ENCODE measurements around the gene TMEM132C.
"Not testable (repeated sequence)": the region's sequence is repeated elsewhere in the genome, so short reads cannot be mapped to it uniquely, and the experiment has no call there.

TMEM132C gene

DNA sequence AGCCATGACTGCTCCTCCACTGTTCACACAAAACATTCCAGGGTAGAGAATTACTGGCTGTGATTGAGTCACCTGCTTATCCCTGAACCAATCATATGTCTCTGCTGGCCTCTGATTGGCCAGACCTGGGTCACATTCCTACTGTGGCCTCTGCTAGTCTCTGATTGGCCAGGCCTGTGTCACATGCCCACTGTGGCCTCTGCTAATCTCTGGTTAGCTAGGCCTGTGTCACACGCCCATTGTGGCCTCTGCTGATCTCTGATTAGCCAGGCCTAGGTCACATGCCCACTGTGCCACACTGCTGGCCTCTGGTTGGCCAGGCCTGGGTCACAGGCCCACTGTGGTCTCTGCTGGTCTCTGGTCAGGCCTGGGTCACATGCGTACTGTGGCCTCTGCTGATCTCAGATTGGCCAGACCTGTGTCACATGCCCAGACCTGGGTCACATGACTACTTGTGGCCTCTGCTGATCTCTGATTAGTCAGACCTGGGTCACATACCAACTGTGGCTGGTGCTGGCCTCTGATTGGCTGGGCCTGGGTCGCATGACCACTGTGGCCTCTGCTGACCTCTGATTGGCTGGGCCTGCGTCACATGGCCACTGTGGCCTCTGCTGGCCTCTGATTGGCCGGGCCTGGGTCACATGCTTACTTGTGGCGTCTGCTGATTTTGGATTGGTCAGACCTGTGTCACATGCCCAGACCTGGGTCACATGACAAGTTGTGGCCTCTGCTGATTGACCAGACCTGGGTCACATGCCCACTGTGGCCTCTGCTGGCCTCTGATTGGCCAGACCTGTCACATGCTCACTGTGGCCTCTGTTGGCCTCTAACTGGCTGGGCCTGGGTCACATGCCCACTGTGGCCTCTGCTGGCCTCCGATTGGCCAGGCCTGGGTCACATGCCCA, 305.2 kb downstream of the TMEM132C start:
- DNase-seq: peak; percentile 40

DNA sequence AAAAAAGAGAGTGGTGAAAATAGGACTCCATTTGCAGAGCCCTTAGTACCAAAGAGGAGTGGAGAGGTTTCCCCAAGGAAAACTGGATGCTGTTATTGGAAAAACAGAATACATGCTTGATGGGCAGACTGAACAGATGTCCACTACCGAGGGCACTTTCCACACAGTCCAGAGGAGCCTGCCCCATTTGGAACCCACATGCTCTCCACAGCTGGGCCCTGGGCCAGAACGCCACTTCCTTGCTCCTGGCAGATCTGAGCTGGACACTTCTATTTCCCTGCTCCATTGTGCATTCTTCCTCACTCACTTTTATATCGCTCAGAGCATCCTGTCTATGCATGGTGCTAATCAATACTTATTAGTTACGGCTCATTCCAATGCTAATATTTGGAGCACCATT, 306.9 kb downstream of the TMEM132C start:
- no peak for DNase-seq

DNA sequence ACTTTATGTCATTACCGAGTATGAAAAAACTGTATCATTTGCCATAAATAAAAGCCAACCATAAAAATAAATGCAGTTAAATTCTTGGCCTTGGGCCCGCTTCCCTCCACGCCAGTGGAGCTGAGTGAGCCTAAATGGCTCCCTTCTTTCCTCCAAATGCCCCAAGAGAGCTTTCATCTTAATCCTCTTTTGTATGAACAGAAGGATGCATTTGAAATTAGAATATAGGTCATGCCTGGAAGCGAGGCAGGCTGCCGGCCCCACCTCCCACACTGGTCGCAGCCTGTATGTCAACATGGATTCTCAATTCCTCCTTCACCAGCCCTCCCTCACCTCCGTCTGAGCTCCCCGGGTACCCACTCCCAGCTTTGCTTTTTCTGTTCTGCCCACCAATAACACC, 311.1 kb downstream of the TMEM132C start:
- no peak for DNase-seq

DNA sequence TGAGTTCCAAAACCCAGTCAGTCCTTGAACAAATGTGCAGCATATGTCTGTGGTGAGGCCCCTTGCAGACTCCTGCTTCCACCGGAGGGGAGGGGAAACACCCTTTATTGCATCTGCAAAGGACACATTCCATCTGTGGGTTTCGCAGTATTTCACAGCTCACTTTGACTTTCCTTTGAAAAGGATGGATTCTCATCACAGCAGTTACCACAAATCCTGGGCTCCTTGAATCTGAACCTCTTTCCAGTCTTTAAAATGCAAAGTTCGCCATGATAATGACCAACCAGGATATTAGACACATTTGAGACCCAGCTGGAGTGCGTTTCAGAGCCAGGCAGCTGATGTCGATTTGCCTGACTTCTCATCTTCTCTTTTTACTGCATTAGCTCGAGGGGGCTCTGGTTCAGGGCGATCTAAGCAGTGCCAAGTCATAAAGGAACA, 314.4 kb downstream of the TMEM132C start:
- DNase-seq: no peak

DNA sequence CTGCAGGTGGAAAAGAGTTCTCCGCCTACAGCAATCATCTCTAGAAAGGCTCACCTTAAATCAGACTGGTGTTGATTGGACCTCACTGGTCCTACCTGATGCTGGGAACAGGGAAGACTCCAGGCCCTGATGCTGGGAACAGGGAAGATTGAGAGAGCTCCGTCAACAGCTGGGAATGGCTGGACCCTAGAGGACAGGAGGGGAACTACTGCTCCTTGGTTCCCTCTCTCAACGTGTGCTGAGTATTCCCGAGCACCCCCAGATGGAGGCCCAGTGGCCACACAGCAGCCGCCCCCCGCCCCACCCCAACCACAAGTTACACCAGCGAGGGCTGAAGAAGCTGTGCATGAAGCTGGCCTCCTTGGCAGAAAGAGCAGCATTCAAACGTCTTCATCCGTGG, 316.5 kb downstream of the TMEM132C start:
- no peak for DNase-seq

DNA sequence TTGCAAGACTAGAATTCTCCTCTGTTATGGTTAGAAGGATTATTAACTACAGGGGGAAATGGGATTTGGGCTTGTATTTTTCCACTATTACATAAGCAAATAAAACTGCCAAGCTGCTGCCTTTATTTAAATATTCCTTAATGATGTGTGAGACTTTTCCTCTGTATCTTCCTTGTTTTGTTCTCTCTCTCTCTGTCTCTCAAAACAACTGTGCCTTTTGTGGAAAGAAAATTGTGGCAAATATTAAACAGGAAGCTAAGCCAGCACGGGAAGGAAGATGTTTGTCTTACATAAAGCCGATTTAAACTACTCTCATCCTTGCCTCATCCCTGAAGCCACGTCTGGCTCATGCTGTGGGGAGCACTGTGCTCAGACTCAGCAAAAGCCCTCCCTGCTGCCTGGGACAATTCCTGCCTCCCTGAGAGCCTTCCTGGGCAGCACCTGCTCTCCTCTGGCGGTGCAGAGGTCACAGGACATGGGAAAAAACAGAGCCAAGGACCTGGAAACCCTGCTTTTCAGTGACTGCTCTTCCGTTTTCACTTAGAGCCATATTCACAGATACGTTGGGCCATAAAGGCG, 319.6 kb downstream of the TMEM132C start:
- DNase-seq: no peak

DNA sequence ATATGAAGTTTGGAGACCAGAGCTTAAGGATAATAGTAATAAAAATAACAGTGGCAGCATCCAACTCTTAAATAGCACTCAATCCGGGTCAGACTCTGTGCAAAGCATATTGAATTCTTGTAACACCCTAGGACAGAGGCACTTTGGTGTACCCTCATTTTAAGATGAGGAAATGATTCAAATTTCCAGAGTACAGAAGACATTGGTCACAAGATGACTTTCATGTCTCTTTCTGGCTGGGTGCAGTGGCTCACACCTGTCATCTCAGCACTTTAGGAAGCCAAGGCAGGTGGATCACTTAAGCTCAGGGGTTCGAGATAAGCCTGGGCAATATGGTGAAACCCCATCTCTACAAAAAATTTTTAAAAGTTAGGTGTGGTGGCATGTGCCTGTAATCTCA, 320.9 kb downstream of the TMEM132C start:
- DNase-seq: no peak

DNA sequence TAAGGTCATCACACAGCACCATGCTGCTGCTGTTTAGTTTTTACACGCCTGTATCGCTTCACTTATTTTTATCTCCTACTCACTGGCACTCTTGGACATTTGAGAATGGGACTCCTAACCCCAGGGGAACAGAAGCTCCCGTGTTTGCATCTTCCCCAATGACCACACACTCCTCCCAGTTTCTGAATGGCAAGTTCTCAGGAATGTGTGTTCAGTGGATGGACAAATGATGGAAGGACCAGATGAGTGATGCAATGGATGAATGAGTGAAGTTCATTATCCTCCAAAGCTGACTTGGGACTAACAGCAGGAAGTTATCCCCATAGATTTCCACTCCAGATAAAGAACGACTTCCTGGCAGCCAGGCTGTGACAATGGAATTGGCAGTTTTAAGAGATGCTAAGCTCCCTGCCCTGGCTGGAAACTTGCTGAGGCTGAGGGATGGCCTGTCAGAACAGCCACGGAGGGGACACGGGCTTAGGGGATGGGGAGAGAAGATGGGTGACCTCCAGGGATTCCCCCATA, 325.3 kb downstream of the TMEM132C start:
- no peak for DNase-seq

DNA sequence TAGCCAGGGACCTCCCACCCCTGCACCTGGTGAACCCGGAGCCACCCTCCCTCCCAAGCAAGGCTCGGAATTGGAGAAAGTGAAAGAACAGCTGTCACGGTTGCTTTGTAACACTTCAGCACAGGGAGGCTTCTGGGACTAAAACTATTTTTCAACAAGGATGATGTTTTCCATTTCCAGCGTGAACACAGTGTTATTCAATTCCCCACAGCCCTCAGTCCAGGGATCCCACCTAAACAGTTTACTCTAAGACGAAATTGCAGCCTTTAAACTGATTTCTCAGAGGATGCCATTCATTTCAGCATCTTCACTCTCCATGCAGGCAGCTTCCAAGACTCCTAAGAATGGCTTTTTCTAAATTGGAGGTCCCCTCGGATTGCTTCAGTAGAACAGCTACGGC, 327.6 kb downstream of the TMEM132C start:
- DNase-seq: no peak

DNA sequence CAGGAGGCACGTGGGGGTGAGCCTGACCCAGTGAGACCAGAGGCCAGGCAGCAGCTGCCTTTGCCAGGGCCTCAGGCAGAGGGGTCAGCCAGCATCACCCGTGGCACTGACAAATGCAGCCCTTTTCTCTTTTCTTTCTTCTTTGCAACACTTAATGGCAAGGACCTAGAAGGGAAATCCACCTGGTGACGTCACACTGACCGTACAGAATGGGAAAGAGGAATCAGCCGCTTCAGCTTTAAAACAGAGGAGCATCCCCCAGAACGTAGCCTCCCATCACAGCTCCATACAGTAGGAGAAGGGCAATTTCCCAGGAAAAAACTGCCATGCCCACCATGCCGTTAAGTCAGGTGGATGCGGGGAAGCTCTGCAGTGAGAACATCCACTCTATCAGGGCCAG, 328.6 kb downstream of the TMEM132C start:
- no peak for DNase-seq

DNA sequence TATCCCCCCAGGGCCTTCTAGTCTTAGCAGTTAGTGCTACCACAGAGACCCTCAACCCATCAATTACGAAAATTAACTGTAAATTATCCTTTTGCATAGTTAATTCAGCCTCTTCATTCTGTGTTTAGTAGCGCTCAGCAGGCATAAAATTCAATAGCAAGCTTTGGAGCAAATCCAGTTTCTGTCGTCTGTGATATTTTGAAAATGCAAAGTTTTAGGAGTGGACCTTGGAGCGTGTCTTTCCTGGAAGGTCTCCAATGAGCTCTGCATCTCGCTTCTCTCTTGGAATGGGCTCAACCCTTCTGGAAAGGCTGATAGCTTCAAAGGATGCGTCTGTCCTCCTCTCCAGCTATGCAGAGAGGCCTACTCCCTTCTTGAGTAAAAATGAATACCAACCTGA, 333.9 kb downstream of the TMEM132C start:
- no peak for DNase-seq

DNA sequence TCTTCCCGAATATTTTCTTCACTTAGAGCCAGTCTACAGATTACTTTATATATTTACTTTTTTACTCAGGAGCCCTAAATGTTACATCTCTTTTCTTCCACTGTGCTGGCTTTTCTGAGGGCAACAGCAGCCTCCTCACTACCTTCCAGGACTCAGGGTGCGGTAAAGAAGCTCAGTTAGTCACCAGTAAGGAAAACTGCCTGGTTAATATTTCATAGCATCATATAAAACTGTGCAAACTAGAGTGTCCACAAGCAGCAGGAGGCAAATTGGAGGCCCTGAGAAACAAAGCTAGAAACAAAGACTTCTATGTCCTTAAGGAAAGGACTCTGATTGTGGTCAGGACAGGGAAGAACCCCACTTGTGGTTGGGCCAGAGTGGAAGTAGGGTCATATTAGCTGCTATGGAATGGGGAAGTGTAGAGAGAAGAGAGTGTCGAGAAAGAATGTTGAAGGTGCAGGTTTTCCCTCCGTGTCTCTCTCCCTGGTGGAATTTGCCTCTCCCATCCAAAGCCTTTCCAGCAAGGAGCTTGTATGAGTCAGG, 336.7 kb downstream of the TMEM132C start:
- no peak for DNase-seq

DNA sequence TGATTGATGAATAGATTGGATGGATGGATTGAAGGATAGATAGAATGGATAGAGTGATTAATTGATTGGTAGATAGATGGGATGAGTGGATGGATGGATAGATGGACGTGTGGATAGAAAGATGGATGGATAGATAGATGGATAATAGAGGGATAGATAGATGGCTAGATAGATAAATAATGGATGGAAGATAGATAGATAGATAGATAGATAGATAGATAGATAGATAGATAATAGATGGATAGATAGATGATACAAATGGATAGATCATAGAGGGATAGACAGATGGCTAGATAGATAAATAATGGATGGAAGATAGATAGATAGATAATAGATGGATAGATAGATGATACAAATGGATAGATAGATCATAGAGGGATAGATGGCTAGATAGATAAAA, 337.2 kb downstream of the TMEM132C start:
- not testable (repeated sequence) for DNase-seq

DNA sequence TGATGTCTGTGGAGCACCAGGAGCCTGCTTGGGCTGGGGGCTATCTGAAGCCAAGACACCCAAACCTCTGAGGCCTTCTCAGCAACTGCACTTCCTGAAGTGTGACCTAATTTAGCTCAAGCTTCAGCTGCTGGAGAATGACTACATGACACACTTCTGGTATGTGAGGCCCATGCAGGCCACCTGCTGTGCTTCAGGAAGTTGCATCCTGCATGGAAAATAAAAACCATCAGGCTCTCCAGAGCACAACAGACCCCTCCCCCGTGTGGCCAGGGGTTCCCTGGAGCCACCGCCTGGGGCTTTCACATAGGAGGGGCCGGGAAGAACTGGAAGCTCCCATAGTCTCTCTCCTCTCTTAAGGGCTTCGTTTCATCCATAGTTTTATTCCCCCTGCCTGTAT, 339.1 kb downstream of the TMEM132C start:
- no peak for DNase-seq

DNA sequence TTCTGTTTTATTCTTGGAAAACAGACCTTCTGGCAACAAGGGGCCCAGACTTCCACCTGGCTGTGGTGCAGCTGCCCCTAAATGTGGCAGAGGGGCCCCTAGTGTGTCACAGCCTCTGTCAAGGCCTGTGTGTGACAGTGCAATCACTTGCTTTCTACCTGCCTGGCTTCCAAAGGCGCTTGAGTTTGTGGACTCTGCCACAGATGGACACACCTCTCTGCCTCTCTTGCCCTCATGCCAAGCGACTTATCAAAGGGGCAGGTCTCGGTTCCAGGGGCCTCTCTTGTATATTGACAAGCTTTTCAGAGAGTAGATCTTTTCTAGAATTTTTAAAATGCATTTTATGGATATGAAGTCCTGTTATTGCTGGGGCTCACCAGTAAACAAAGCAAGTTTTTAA, 339.6 kb downstream of the TMEM132C start:
- no peak for DNase-seq

DNA sequence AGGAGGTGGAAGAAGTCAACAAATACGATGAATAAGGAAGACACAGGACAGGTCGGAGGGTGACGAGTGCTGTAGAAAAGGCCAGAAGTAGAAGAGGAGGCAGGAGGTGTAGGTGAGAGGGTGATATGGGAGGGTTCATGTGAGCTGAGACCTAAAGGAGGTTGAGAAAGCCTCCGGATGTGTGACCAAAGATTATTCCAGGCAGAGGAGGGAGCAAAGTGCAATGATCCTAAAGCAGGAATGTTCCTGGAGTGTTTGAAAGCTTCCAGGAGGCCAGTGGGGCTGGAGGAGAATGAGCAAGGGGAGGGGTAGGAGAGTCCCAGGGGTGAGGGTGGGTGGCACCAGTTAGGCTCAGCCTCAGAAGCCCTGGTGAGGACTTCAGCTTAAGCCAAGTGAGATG, 340.0 kb downstream of the TMEM132C start:
- DNase-seq: no peak

DNA sequence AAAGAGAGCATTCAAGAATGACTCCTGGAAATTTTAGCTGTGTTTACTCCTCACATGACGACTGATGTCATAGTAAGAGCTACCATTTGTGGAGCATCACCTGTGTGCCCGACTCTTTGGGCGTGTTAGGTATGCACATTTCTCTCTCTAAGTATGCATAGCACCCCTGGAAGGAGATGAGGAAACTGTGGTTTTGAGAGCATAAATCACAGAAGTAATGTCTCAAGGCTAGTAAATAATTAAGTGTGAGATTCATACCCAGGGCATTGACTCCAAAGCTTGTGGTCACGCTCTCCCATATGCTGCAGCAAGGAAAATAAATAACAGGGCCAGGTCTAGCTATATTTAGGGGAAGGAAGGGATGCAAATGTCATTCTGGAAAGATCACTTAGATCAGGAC, 340.7 kb downstream of the TMEM132C start:
- no peak for DNase-seq

DNA sequence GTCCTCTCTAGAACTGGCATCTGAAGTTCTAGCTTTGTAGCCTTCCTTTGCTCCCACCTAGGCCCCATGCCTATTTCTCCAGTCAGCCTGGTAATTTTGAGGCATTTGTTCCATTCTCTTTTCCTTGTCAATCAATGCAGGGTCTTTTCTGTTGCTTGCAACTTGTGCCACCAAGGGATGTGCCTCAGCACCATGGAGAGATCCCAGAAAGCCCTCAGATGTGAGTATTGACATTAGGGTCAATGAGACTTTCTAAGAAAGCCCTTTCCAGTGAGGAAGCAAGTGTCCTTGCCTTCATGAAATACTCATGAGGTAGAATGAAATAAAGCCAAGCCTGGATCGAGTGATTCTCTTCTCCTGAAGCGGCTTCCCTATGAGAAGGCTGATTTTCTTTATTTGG, 342.9 kb downstream of the TMEM132C start:
- DNase-seq: no peak

DNA sequence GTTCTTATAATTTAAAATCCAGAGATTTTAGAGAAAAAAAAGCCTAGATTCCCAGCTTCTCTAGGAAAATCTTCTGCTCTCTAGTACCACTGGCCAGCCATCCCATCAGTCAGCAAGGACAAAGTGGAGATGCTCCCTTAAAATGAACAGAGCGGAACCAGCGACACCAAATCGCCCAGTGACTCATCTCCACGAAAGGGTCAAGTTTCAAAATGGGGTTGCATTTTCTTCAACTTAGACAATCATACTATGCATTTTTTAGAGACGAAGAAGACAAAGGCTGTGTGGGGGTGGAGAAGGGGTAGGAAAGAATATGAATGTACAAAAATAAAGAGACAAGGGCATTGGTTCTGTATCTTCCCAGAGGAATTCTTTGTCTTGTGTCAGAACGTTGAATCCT, 344.8 kb downstream of the TMEM132C start:
- DNase-seq: no peak

DNA sequence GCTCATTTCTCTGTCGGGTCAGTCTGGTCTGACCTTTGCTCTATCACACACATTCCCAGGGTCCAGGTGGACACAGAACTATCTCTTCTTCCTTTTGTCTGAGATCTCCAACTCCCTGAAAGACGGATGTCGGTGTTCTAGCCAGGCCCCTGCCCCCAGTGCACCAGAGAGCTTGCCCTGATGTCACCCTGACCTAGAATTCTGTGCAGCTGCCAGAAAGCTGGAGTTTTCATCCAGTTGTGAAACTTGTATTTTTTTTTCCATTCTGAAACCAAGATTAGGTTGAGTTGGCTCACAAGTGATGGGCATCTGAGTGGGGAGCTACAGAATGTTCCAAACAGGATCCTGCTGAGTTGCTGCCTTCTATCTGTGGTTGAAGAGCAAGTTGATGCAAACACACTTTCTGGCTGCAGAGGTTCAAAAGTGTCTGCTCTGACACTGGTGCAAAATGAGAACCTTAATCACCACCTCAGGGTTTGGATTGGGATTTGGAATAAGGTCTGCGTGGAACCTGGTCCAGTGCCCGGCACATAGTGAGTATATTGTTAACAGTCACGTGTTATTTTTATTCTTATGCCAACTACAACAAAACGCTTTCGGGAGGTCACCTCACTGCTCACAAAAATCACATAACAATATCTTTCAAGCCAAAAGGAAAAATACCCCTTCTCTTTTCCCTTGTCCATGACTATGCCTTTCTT, 345.3 kb downstream of the TMEM132C start:
- no peak for DNase-seq

DNA sequence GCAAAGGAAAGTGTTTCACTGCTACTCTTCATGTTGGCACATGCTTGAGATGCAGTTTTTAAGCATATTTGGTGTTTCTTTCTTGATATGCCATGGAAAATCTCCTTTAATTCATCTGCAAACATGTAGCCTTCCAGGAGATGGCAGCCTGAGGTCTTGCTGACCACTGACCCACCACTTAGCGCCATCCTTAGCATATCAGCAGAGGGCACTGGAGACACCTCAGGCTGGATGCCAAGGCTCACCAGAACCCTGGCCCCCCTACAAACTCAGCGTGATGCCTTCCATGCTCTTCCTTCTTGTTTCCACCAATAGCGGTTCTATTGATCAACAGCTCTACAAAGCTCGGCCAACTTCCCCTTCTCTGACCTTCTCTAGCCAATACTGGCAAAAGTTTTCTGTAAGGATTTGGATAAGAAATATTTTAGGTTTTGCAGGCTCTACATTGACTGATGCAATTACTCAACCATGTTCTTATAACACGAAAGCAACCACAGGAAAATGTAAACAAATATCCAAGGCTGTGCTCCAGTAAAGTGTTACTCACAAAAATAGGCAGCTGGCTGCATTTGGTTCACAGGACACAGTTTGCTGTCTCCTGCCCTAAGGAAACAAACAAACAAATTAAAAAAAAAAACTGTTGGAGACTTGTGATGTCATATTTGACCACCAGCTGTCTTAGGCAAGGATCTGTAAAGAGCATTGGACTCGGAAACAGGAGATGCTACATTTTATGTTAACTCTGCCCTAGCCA, 347.0 kb downstream of the TMEM132C start:
- no peak for DNase-seq

DNA sequence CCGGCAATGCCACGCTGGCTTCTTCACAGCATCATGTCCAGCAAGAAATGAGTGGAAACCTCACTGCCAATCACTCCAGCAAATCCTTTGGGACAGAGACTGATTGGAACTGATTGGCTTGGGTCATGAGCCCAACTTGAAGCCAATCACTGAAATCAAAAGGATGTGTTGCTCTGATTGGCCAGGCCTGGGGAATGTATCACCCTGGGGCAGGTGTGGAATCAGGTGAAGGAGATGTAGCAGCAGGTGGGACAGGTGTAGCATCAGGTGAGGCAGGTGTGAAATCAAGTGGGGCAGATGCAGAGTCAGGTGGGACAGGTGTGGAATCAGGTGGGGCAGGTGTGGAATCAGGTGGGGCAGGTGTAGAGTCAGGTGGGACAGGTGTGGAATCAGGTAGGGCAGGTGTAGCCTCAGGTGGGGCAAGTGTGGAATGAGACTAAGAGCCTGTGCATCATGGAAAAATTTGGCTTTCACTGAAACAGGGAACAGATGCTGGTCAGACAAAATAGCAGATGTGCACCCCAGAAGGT, 350.4 kb downstream of the TMEM132C start:
- DNase-seq: no peak

Data from OCI-M1 (cell line).